ENCODE data around the gene OR8H2.
"Not testable (repeated sequence)": the region's sequence is repeated elsewhere in the genome, so short reads cannot be mapped to it uniquely, and the experiment has no call there.

OR8H2 gene

GRCh38 chr11:56103210-56103737, at the start of gene OR8H2:
TSS of gene OR8H2 (plus strand) at chr11:56103687. CDS start at chr11:56105043, 1,356 bp downstream.
- FAIRE-seq = no peak

GRCh38 chr11:56056366-56056765, 47.1 kb upstream of the OR8H2 start:
- not testable (repeated sequence) for FAIRE-seq

DNA sequence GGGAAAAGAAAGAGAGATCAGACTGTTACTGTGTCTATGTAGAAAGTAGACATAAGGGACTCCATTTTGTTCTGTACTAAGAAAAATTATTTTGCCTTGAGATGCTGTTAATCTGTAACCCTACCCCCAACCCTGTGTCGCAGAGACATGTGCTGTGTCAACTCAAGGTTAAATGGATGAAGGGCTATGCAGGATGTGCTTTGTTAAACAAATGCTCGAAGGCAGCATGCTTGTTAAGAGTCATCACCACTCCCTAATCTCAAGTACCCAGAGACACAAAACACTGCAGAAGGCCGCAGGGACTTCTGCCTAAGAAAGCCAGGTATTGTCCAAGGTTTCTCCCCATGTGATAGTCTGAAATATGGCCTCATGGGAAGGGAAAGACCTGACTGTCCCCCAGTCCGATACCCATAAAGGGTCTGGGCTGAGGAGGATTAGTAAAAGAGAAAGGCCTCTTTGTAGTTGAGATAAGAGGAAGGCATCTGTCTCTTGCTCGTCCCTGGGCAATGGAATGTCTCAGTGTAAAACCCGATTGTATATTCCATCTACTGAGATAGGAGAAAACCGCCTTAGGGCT, 45.7 kb upstream of the OR8H2 start:
- not testable (repeated sequence) for FAIRE-seq

GRCh38 chr11:56058260-56058780, 45.2 kb upstream of the OR8H2 start:
- not testable (repeated sequence) for FAIRE-seq

- no peak for FAIRE-seq
Observed at GRCh38 chr11:56066980-56067379, 36.5 kb upstream of the OR8H2 start.

DNA sequence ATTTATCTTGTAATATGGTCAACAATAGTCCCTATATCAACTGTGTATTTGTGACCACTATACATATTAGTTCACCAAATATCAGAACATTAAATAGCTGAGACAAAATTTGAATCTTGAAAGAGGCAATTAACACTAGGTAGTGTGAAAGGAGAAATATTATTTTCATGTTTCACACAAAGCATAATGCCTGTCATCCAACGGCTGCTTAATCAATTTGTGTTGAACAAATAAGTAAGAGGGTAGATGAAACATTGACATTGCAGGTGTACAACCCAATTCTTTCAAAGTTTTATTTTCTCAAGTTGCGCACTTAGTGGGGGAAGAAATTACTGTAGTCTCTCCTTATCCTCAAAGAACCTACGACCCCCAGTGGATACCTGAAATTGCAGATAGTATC, 13.8 kb upstream of the OR8H2 start:
- no peak for FAIRE-seq

GRCh38 chr11:56093008-56093407, 10.5 kb upstream of the OR8H2 start, which contains the start of gene OR8I2:
TSS of gene OR8I2 (plus strand) at chr11:56093308. CDS start at chr11:56093308, 0 bp downstream.
- FAIRE-seq = no peak

DNA sequence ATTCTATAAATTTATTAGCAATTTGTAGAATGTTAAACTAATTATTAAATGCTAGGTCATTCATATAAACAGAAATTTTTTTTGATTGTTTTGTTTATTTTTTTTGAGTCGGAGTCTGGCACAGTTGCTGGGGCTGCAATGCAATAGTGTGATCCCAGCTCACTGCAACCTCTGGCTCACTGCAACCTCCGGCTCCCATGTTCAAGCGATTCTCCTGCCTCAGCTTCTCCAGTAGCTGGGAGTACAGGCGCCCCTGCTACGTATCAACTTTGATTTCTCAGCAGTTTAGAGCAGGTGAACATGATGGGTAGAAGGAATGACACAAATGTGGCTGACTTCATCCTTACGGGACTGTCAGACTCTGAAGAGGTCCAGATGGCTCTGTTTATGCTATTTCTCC, 18.6 kb downstream of the OR8H2 start, which contains the start of gene OR8H3:
TSS of gene OR8H3 (plus strand) at position 301 of the 400 bp plus-strand sequence. CDS start at position 301, 0 bp downstream.
- FAIRE-seq = no peak

DNA sequence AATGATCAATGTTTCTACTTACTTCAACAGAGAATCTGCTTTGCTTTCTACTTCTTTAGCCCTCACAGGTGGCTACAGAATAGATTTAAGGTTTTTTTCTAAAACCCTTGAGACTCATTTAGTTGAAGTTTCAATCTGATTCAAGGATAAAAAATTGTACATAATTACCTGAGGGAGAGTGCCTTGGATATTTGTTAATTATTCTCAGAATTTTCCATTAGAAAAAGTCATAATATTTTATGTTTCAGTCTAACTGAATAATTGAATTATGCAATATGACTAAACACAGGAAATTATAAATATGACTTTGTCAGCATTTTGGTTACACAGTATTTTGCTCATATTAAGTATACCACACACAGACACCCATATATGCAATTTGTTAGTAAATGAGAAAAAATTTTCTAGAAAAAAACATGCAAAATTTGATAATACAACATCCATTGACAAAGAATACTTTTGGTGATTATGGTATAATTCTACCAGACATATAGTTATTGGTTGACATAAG, 36.7 kb downstream of the OR8H2 start, which contains the start of gene OR8J3:
TSS of gene OR8J3 (minus strand) at position 51 of the 511 bp plus-strand sequence. CDS start 2,483 bp downstream, outside the sequence.
- FAIRE-seq = no peak

- FAIRE-seq = not testable (repeated sequence)
Observed at GRCh38 chr11:56143681-56144080, 40.2 kb downstream of the OR8H2 start.

DNA sequence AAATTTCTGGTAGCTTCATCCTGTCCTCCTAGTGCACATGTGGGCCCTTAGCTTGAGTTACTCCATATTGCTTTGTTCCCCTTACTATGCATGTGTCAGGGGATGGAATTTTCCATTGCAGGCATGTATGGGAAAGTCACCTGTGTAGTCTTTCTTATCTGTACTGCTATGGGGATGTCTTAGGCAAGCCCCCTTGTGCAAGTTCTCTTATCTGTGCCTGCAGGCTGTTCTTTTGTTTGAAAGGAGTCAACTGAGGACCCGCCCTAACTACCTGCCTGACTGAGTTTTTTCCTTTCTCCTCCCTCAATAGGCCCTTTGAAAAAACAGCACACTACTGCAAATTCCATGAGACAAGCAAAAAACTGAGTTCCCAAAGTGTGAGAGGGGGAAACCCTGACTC, 47.9 kb downstream of the OR8H2 start:
- no peak for FAIRE-seq

DNA sequence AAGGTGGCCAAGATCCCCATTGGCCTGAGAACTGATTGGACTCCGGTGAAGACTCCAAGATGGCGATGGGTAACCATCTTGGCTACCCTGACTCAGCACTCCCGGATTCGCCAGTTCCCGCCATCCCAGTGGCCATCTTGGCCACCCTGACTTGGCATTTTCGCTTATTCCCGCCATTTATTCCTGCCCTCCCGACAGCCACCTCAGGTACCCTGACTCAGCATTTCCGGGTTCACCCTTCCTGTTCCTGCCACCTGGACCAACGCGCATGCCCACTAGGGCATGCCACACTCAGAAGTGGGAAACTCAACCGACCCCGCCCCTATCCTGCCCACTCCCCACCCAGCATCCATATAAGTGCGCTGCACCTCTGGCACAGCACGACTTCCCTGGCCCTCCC, 48.8 kb downstream of the OR8H2 start:
- no peak for FAIRE-seq

Data from islet of Langerhans (tissue), 1 donor.